Activated CD4-positive, alpha-beta T cell treated with anti-CD3 and anti-CD28 coated beads for 4 hours (primary cell): Measurements from ENCODE around the gene TBC1D9B.

ENCODE experiments used
- DNase-seq, 2 donors: peaks; one replicate each; pipeline ENCODE4 v3.0.0-alpha.2; 2020

TBC1D9B gene

GRCh38 chr5:179907556-179908324 lies at the start of gene TBC1D9B:
Gene TBC1D9B, minus strand, starts transcription at chr5:179907897. Its CDS starts 76 bp downstream, at chr5:179907821.
- peak; percentile 52 to 64 for DNase-seq

GRCh38 chr5:179955630-179956029 lies 47.9 kb upstream of the TBC1D9B start:
- no peak for DNase-seq

- no peak for DNase-seq
These were observed 47.4 kb upstream of the TBC1D9B start for GRCh38 chr5:179955062-179955461.

- no peak for DNase-seq
These were observed 46.7 kb upstream of the TBC1D9B start for GRCh38 chr5:179954434-179954833.

GRCh38 chr5:179953987-179954386 lies 46.3 kb upstream of the TBC1D9B start:
- DNase-seq: no peak

GRCh38 chr5:179936976-179937681 lies 29.4 kb upstream of the TBC1D9B start:
- no peak for DNase-seq

- DNase-seq: no peak
These were observed 23.2 kb upstream of the TBC1D9B start for GRCh38 chr5:179930788-179931473.

GRCh38 chr5:179927824-179928223 lies 20.1 kb upstream of the TBC1D9B start:
- no peak for DNase-seq

- DNase-seq: no peak
These were observed 19.0 kb upstream of the TBC1D9B start for GRCh38 chr5:179926657-179927056.

- DNase-seq: no peak
These were observed 15.7 kb upstream of the TBC1D9B start for GRCh38 chr5:179923436-179923835.

- no peak for DNase-seq
These were observed 12.5 kb upstream of the TBC1D9B start for GRCh38 chr5:179920175-179920574.

GRCh38 chr5:179919487-179920060 lies 11.9 kb upstream of the TBC1D9B start:
- no peak for DNase-seq

- no peak for DNase-seq
These were observed 11.2 kb upstream of the TBC1D9B start for GRCh38 chr5:179918742-179919486.

- DNase-seq: no peak
These were observed 8.8 kb upstream of the TBC1D9B start for GRCh38 chr5:179916523-179916922.

GRCh38 chr5:179915406-179915935 lies 7.8 kb upstream of the TBC1D9B start:
- no peak for DNase-seq

GRCh38 chr5:179914032-179914755 lies 6.5 kb upstream of the TBC1D9B start:
- DNase-seq: no peak

- no peak for DNase-seq
These were observed 5.8 kb upstream of the TBC1D9B start for GRCh38 chr5:179913461-179913860.

GRCh38 chr5:179912951-179913350 lies 5.3 kb upstream of the TBC1D9B start:
- DNase-seq: no peak

- DNase-seq: no peak
These were observed 4.7 kb upstream of the TBC1D9B start for GRCh38 chr5:179912386-179912785.

- DNase-seq: no peak
These were observed 1.5 kb upstream of the TBC1D9B start for GRCh38 chr5:179909224-179909623.

- DNase-seq: no peak
These were observed 831 bp upstream of the TBC1D9B start for GRCh38 chr5:179908528-179908927.
